ENCODE results near the gene FILIP1L.

DNA sequence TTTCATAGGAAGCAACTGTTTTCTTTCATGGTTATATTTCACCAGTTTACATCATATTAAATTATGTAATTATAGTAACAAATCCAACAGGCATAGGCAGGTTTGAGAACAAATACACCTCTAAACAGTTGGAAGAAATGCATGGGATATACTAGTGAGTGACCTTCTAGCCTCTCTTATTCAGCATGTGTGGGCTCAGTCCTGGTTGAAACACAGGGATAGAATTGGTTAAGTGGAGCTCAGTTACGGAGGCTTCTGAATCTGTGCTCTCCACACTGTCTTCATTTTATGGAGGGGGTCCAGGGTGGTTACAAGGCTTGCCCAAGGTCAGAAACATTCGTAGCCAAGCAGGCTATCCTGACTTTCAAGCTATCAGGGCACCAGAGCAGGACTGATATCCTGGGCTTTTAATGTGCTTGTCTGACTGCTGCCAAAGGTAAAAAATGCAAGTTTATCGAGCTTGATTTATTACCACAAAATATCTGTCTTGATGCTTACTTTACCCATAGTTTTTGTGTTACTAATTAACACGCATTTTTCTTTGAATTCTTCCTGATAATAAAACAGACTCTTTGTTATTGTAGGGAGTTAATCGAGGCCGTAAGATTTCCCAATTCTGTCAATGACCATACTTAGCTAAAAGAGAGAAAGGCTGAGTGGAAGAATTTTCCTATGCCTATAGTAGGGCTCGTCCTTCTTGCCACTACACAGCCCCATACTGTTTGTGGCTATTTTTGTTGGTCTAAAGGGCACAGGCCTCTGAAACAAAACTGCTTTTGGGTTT, 89.6 kb downstream of the FILIP1L start:
- TF ChIP-seq, protein P1, sequence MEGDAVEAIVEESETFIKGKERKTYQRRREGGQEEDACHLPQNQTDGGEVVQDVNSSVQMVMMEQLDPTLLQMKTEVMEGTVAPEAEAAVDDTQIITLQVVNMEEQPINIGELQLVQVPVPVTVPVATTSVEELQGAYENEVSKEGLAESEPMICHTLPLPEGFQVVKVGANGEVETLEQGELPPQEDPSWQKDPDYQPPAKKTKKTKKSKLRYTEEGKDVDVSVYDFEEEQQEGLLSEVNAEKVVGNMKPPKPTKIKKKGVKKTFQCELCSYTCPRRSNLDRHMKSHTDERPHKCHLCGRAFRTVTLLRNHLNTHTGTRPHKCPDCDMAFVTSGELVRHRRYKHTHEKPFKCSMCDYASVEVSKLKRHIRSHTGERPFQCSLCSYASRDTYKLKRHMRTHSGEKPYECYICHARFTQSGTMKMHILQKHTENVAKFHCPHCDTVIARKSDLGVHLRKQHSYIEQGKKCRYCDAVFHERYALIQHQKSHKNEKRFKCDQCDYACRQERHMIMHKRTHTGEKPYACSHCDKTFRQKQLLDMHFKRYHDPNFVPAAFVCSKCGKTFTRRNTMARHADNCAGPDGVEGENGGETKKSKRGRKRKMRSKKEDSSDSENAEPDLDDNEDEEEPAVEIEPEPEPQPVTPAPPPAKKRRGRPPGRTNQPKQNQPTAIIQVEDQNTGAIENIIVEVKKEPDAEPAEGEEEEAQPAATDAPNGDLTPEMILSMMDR (IDR thresholded peaks at IDR 0.05) = no peak
- TF ChIP-seq EZH2 (IDR thresholded peaks at IDR 0.05; ENCODE audit: borderline replicate concordance, insufficient read depth, low read depth, low read length, poor library complexity, severe bottlenecking) = no peak

Data from B cell (primary cell).